IPS-18a (cell line): ENCODE measurements around the gene FNDC11.

Source experiments
- H3K27ac ChIP-seq: one replicate; pipeline ENCODE4 v1.5.1; 2013; ENCODE audit warnings: low read length
- H3K27me3 ChIP-seq: one replicate; pipeline ENCODE4 v1.6.1; 2013; ENCODE audit warnings: mild to moderate bottlenecking, low read length; ENCODE audit not compliant: control insufficient read depth, insufficient read depth
- H3K36me3 ChIP-seq: one replicate; pipeline ENCODE4 v1.6.1; 2013; ENCODE audit warnings: low read depth, low read length; ENCODE audit not compliant: control insufficient read depth
- H3K4me1 ChIP-seq: one replicate; pipeline ENCODE4 v1.6.1; 2013; ENCODE audit warnings: low read depth, low read length; ENCODE audit not compliant: control insufficient read depth
- H3K4me3 ChIP-seq: one replicate; pipeline ENCODE4 v1.5.1; 2013; ENCODE audit warnings: low read length
- H3K9ac ChIP-seq: one replicate; pipeline ENCODE4 v1.6.1; 2013; ENCODE audit warnings: mild to moderate bottlenecking, low read length, moderate library complexity
- H3K9me3 ChIP-seq: one replicate; pipeline ENCODE4 v1.6.1; 2013; ENCODE audit warnings: low read depth, low read length; ENCODE audit not compliant: control insufficient read depth

Gene FNDC11

DNA sequence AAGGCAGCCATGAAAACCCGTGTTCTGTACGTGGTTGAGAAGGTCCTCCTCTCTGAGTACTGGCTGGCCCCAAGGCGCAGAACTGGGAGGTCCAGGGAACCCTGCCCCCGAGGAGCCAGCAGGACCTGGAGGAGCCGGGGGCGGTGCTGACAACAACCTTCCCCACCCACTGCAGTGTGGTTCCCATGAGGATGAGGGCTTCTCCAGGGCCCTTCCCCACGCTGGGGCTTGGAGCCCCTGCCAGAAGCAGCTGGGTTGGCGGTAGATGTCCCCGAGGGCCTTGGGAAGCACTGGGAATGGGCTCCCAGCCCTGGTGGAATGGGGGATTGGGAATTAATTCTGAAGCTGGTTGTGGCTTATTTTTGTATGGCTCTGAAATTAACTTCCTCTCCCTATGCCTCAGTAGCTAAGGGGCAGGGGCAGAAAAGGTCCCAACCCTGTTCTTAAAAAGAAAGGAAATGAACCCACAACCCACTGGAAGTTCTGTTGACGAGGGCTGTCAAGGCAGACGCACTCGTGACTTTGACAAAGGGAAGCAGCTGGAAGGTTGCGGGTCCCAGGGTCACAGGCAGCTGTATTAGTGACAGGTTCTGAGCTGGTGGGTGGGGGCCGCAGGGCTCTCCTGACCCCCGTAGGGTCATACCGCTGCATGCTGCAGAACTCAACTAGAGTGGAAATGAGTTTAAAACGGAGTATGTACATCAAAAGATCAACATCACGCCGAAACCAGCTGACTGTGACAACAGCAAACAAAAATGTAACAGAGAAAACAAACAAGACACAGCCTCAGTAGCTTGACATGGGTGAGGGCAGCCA, 34.0 kb downstream of the FNDC11 start:
- H3K4me1 ChIP-seq, result no peaks in the 10 kb centered on the region
- no peak overlapping the region for H3K9ac ChIP-seq
- no peak overlapping the region for H3K4me3 ChIP-seq
- H3K27me3 ChIP-seq, result no peaks in the 10 kb centered on the region
- H3K27ac ChIP-seq, result no peak overlapping the region
- H3K9me3 ChIP-seq, result no peaks in the 10 kb centered on the region
- peaks cover 10% of the 10 kb centered on the region for H3K36me3 ChIP-seq

DNA sequence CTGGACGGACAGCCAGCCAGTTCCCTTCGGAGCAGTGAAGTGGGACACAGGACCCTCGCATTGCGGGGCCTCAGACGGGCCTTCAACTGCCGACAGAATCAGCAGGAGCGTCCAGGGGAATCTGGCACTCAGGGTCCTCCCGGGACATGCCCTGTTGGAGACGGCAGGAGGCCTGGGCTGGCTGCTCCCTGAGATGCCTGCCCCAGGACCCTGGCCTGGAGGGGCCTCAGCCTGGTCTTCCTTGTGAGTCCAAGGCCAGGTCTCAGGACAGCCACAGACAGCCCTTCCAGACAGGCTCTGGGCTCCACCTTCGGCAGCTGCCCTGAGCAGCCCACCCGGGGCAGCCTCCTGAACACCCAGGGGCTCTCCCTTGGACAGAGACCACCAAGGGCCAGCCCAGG, 34.7 kb downstream of the FNDC11 start:
- Histone ChIP-seq H3K9ac (no peak overlapping the region), H3K27me3 (no peaks in the 10 kb centered on the region), H3K27ac (no peak overlapping the region), H3K36me3 (peaks cover 10% of the 10 kb centered on the region), H3K4me1 (no peaks in the 10 kb centered on the region), H3K9me3 (no peaks in the 10 kb centered on the region), H3K4me3 (no peak overlapping the region)

DNA sequence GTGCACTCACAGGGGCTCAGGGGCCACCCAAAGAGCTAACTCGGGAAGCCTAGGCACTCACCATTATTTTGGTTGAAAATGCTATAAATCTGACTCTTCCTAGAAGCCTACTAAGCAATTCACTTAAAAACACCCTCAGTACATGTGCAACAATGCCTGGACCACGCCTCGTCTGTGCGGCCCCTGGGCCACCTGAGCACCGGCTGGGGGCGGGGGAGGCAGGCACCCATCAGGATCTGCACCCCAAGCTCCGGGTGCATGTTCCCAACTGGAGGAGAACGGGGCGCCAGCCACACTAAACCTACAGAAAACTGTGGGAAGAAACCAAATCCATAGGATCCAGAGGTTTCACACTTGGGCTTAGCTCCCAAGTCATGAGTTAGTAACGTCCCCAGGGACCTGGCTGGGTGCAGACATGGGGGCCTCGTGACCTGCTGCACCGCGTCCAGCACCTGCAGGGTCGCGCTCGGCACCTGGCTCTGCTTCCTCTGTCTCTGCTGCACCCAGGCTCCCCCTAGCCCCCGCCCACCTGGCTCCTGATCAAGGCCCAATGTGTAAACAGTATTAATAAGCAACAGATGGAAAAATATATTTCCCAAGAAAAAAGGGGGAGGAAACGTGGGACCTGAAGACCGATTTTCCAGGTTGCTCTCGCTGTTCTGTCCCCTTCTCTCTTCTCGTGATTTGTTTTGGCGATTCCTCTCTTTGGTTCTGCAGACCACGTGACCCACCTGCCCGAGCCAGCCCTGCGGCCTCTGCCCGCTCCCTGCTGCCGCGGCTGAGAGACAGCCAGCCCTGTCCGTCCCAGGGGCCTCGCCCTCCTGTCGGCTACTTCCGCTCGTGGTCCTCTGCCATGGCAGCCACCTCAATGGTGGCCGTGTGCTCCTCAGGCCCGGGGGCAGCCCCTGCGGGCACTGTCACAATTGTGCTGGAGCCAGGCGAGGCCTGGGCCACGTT, 35.6 kb downstream of the FNDC11 start:
- H3K4me1 ChIP-seq, result no peaks in the 10 kb centered on the region
- peaks cover 10% of the 10 kb centered on the region for H3K36me3 ChIP-seq
- H3K4me3 ChIP-seq, result no peak overlapping the region
- H3K27me3 ChIP-seq, result no peaks in the 10 kb centered on the region
- H3K9ac ChIP-seq, result no peak overlapping the region
- H3K9me3 ChIP-seq, result no peaks in the 10 kb centered on the region
- no peak overlapping the region for H3K27ac ChIP-seq

DNA sequence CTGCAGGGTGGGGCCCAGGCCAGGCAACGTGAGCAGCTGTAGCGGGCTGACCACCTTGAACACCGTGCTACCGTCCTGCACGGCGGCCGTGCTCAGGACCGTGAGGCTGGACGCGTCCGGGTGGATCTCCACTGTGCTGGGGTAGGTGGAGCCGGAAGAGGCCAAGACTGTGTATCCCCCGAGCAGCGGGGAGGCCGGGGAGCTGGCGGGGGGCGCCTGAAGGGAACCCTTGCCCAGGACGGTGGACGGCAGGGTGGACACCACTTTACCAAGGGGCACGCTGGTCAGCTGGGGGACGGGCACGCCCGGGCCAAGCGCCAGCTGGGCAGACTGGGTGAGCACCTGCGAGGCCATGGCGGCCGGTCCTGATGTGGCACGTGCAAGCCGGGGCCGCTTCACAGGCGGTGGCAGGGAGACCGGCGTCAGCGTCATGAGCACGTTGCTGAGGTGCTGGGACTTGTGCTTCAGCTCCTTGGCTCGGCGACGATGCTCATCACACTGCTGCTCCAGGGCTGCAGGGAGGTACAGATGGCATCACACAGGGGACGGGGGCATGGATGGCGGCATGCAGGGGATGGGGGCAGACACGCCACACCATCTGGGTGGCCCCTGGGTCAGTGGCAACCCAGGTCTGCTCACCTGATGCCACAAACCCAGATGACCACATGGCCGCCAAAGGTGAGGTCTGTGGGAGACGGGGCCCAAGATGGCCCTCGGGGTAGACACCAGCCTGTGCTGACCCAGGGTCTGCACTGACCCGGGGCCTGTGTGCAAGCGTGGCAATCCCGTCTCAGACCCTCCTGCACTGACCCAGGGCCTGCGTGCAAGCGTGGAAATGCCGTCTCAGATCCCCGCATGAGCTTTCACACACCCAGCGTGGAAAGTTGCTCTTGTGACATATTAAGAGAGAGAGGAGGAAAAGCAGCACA, 36.5 kb downstream of the FNDC11 start:
- H3K27me3 ChIP-seq, result no peaks in the 10 kb centered on the region
- H3K27ac ChIP-seq, result no peak overlapping the region
- no peak overlapping the region for H3K9ac ChIP-seq
- peaks cover 10% of the 10 kb centered on the region for H3K36me3 ChIP-seq
- H3K9me3 ChIP-seq, result no peaks in the 10 kb centered on the region
- no peak overlapping the region for H3K4me3 ChIP-seq
- no peaks in the 10 kb centered on the region for H3K4me1 ChIP-seq

DNA sequence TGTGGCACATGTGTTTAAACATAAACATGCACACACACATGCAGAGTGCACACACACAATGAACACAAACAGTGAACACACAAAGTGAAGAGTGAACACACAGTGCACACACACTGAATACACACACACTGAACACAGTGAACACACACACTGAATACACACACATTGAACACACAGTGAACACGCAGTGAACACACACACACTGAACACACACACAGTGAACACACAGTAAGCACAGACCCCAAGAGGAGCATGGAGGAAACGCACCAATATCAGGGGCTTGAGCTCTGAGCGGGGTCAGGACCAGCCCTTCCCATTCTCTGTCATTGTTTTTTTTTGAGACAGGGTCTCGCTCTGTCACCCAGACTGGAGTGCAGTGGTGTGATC, 37.2 kb downstream of the FNDC11 start:
- Histone ChIP-seq H3K27me3 (no peaks in the 10 kb centered on the region), H3K4me3 (no peak overlapping the region), H3K36me3 (peaks cover 10% of the 10 kb centered on the region)

DNA sequence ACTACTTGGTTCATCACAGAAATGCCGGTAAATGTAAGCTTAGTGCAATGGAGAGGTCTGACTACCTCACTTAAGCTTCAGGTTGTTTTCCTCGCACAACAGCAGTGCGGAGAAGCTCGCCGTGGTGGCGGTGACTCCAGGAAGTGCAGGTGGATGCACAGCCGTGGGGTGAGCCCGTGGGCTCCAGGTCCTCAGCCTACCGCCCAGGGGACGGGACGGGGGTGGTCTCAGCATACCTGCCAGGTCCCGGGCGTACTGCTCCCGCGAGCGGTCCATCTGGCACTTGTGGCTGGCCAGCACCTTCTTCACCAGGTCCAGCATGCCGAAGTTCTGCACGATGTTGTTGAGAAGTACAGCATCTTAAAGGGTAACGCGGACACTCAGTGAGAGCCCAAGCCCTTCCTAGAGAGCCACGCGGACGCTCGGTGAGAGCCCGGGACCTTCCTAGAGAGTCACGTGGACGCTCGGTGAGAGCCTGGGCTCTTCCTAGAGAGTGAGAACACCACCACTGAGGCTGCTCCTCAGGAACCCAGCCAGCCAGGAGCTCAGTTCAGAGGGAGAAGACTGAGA, 37.9 kb downstream of the FNDC11 start:
- Histone ChIP-seq H3K9me3 (no peaks in the 10 kb centered on the region), H3K36me3 (peaks cover 10% of the 10 kb centered on the region), H3K27me3 (no peaks in the 10 kb centered on the region), H3K4me3 (no peak overlapping the region), H3K9ac (no peak overlapping the region), H3K4me1 (no peaks in the 10 kb centered on the region), H3K27ac (no peak overlapping the region)

More for the DNA sequence above, 37.2 kb downstream of the FNDC11 start:
- Histone ChIP-seq H3K4me1 (no peaks in the 10 kb centered on the region), H3K9me3 (no peaks in the 10 kb centered on the region), H3K9ac (no peak overlapping the region), H3K27ac (no peak overlapping the region)

DNA sequence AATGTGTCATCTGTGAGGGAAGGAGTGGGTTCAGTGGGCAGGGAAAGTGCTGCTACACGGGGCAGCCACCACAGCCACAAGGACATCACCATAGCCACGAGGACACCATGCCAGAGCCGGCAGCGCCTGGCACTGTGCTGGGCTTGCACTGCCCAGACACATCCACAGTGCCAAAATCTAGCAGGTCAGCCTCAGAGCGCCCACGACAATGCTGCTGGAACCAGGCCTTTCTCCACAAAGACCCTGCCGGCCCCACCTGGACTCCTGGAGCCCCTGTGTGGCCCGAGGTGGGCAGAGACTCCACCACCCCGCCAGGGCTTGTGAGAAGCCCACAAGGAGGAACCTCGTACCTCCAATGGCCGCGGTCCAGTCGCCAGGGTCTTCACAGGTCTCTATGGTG, 38.7 kb downstream of the FNDC11 start:
- H3K27me3 ChIP-seq, result no peaks in the 10 kb centered on the region
- no peaks in the 10 kb centered on the region for H3K9me3 ChIP-seq
- H3K27ac ChIP-seq, result no peak overlapping the region
- H3K9ac ChIP-seq, result no peak overlapping the region
- peaks cover 14% of the 10 kb centered on the region for H3K36me3 ChIP-seq
- no peak overlapping the region for H3K4me3 ChIP-seq
- no peaks in the 10 kb centered on the region for H3K4me1 ChIP-seq

DNA sequence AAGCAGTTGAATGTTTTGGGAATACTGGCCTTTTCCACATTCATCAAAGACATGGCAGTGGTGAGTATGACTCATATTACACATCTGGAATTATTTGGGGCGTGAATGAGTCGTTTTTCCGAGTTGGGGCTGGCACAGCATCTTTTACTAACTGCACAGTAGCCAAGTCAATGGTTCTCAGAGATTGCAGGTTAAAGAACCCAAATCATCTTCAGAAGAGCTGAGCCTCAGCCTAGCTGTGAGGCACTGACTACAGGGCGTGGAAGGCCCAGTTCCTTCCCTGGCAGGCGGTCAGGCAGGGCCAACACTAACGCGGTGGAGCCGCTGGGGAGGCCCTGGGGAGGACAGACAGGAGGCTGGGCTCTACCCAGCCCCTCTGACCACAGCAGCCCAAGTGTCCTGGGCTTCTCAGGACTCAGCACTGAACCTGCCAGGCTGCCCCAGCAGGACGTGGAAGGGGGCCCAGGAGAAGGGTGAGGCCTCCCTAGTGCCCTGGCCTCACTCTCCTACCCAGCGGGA, 40.1 kb downstream of the FNDC11 start:
- Histone ChIP-seq H3K9ac (no peak overlapping the region), H3K36me3 (peaks cover 16% of the 10 kb centered on the region), H3K4me3 (no peak overlapping the region), H3K27me3 (no peaks in the 10 kb centered on the region), H3K9me3 (no peaks in the 10 kb centered on the region), H3K27ac (no peak overlapping the region), H3K4me1 (no peaks in the 10 kb centered on the region)

DNA sequence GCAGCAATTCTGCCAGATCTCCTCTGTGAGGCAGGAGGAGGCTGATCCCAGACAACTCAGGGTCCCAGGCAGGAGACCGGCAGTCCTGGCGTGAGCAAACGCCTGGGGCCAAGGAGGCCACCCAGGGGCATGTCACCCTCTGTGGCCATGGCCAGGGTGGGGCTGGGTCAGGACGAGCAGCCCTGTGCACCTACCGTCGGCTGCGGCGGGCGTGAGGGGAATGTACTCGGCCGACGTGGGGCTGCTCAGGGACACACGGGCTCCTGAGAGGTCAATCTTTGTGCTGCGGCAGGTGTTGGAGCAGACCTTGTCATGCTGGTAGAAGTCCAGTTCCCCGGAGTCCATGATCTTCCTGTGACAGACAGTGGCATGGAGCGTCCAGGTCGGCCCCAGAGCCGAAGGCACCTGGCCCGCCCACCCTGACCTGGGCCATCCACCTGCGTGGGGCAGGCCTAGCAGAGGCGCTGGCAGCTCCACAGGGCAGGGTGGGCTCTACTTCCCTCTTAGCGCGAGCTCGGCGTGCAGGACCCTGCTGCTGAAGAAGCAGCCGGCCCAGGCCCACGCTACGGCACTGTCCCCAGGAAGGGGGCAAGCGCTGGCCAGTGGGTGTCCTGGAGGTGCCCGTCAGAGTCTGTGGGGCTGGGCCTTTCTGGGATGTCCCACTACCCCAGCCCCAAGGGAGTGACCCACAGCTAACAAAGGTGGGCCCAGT, 41.6 kb downstream of the FNDC11 start:
- no peaks in the 10 kb centered on the region for H3K27me3 ChIP-seq
- no peaks in the 10 kb centered on the region for H3K4me1 ChIP-seq
- no peak overlapping the region for H3K27ac ChIP-seq
- no peak overlapping the region for H3K9ac ChIP-seq
- H3K4me3 ChIP-seq, result no peak overlapping the region
- peaks cover 19% of the 10 kb centered on the region for H3K36me3 ChIP-seq
- H3K9me3 ChIP-seq, result no peaks in the 10 kb centered on the region

DNA sequence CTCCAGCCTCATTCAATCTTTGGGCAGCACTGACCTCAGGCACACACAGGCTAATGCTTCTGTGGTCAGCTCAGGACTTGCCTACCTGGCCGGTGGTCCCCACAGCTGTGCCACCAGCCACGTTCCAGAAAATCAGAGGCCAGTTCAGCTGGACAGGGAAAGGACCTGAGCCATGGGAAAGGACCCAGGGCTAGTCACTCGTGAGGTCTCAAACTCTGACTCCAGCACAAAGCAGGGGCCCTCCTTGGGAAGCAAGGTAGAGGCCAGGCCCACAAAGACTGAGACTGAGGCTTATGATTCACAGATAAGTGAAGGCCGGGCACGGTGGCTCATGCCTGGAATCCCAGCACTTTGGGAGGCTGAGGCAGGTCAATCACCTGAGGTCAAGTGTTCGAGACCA, 42.5 kb downstream of the FNDC11 start:
- Histone ChIP-seq H3K9ac (no peak overlapping the region), H3K4me3 (no peak overlapping the region), H3K4me1 (no peaks in the 10 kb centered on the region), H3K36me3 (peaks cover 21% of the 10 kb centered on the region), H3K9me3 (no peaks in the 10 kb centered on the region), H3K27ac (no peak overlapping the region), H3K27me3 (no peaks in the 10 kb centered on the region)
